Stimulated activated CD4-positive, alpha-beta T cell treated with anti-CD3 and anti-CD28 coated beads, Interleukin-1b, Interleukin-23, amount 100 ng/mL, for 24 hours (primary cell): ENCODE measurements around the gene NHS.
A peak's percentile ranks its signal among the peaks of the same experiment; 100 is the strongest.
"Not testable (repeated sequence)": the region's sequence is repeated elsewhere in the genome, so short reads cannot be mapped to it uniquely, and the experiment has no call there.

ENCODE experiments used
- DNase-seq, 4 experiments: peaks; one replicate each; pipeline ENCODE4 v3.0.0-alpha.2; 2020; ENCODE audit warnings: low read depth in 4 of 4, low spot score in 1 of 4

NHS gene

DNA sequence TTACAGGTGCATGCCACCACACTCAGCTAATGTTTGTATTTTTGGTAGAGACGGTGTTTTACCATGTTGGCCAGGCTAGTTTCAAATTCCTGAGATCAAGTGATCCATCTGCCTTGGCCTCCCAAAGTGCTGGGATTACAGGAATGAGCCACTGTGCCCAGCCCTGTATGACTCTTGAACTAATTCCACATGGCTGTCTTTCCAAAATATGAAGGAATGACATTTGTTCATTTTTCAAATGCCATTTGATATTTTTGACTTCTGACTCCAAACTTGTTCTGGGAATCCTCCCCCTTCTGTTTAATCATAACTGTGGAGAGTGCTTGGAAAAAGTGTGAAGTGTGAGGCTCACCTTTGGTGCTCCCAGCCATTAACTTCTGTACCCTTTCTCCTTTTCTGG is 119.2 kb downstream of the NHS start:
- no peak for DNase-seq

DNA sequence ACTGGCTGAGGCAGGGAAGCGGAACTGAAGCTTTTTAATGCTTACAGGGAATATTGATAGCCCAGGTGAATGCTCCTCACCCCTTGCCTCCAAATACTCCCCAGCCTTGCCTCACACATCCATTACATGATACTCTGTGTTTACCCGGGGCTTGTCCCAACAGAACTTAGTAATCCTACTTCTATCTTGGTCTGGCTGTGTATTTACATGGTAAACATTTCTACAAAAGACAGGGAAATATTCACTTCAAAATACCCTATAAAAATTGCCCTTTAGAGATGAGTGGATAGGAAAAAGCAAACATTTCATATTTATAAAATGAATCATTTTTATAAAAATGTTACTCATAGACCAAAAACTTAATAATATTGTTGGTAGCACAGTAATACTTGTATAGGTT is 120.1 kb downstream of the NHS start:
- DNase-seq: no peak

DNA sequence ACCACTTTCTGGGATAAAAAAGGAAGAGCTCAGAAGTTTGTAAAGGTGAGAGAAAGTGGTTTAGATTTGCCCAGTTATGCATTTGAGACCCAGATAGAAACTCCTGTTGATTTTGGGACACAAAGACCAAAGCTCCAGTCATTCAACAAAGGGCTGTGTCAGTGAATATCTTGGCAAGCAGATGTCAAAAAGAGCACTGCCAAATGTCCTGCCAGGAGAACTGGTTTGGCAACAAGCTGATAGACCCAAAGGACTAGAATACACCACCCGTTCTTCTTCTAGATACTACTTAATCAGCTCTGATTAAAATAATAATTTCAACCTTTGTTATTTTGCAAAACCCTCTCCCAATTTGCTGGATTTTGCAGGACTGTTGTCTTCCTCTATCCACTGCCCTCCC is 121.4 kb downstream of the NHS start:
- no peak for DNase-seq

DNA sequence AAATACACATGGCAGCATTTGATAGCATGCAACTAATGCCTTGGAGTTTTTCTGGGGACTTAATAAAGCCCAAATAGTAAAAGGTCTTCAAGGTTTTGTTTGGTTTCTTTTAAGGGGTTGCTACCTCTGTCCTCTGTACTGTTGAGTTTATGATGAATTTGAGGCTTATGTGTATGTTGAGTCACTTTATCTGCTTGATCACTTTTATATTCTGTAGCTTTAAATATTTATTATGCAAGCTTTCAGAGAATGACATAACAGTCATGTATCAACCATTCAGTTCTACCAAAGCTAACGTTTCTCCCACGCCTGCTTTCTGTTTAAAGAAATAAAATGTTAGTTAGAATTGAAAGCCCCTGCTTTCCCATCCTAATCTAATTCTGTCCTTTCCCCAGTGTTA is 122.2 kb downstream of the NHS start:
- no peak for DNase-seq

DNA sequence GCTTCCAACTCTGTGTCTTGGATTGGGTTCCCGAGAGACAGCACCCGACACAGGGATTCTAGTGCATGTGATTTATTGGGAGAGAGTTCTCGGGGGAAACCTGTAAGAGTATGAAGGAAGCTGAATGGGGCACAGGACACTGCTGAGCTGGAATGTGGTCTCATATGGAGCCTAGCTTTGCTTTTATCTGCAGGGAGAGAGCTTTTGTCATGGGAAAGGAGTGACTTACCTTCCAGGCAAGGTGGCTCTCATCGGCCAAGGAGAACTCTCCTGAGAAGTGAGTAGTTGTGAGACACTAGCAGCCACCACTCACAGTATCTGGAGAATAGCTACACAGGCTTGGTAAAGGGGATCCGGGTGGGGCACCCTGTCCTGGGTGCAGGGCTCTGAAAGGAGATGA is 124.5 kb downstream of the NHS start:
- DNase-seq: no peak

DNA sequence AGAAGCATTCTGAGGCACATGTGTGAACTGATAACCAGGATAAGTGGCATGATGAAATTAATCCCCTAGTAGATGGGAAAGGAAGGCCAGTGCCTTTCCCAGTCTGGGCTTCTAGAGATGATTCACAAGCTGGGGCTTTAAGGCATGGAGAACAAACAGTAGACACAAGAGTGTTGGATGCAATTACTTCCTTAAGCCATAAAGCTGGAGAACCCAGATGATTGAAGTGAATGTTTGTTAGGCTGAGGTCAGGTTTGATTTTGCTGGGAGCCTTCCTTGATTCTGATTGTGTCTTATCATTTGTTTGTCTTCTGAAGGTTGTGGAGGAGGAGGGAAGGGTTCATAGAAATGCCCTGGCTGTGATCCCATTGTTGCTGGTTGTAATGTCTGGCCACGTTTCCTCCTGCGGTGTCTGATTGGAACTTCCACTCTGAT is 125.2 kb downstream of the NHS start:
- DNase-seq: no peak

DNA sequence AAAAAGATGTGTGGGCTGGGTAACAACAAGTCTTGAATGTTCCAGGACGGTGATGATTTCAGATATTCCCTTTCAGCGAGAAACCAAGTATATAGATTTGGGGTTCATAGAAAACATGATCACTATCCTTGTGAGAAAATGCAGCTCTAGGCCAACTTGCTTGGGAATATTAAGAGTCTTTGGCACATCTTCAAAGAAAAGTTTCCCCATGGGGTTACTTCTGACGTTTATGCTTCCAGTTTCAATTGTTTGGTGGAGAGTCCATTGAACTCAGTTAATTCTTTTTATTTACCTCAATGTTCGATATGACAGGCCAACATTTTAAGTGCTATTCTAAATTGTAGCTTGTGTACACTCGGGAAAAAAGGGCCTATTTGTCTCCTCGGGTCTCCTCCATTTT is 126.7 kb downstream of the NHS start:
- no peak for DNase-seq

DNA sequence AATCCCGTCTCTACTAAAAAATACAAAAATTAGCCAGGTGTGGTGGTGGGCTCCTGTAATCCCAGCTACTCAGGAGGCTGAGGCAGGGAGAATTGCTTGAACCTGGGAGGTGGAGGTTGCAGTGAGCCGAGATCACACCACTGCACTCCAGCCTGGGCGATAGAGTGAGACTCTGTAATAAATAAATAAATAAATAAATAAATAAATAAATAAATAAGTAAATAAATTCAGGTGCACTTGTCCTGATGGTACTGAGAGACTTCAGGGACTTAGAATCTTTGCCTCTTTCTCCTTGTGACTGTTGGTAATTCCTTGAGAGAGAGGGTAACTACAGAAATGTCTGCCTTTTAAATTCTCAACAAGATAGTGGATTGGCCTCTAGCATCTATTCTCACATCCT is 131.4 kb downstream of the NHS start:
- DNase-seq: not testable (repeated sequence)

DNA sequence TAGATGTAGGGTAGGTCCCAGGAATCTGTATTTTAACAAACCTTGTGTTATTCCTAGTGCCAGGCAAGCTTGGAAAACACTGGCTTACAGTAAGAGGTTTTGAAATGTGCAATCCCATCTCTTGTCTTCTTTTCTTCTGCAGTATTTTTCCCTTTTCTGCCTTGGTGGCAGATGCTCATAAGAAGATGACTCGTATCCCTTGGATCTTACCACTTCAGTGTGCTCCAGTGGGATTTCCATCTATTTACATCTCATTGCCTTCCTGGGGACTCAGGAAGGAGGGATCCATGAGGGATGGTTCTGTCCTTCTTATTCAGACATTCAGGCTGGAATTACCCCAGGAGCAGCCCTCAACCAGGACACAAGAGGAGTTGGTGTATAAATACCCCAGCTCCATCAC is 136.6 kb downstream of the NHS start:
- DNase-seq: no peak

DNA sequence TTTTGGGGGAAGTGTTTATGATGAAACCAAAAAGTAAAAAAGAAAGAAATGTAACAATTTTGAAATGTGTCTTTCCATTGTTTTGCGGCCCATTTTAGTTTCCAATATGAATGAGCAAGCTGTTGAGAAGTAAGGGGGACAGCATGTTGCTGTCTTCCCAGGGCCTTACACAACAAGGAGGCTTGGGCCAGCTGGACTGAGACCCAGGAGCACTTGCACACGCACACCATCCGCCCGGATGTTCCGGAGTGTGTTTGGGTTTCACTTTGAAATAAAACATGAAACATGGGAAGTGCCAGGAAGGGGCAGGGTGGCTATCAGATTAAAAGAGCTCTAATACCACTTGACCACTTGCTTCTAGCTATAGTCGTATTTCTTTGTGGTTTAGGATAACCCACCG is 144.4 kb downstream of the NHS start:
- DNase-seq: no peak

DNA sequence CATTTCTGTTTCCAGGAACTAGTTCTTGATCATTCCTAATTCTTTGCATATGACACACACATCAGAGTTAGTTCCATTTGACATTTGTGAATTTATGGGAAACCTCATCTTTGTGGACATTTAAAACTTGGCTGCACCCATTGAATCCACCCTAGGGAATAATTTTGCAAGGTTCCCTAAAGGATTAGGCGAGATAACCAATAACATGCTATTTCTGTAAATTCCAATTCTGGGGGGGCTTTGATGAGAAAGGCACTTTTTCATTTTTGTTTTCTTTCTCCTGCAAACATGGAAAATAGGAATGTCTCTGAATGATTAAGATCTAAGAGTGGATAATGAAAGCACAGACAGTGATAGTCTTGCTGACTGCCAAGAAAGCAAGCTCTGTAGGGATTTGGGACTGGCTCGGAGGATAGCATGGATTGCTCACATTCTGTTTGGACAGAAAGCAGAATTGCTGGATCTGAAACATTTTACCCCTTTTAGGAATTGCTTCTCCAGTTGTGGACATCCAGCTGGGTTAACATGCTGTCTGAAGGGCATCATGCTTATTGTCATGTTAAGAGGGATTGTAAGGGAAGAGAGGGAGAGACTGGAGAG is 145.1 kb downstream of the NHS start:
- no peak for DNase-seq

DNA sequence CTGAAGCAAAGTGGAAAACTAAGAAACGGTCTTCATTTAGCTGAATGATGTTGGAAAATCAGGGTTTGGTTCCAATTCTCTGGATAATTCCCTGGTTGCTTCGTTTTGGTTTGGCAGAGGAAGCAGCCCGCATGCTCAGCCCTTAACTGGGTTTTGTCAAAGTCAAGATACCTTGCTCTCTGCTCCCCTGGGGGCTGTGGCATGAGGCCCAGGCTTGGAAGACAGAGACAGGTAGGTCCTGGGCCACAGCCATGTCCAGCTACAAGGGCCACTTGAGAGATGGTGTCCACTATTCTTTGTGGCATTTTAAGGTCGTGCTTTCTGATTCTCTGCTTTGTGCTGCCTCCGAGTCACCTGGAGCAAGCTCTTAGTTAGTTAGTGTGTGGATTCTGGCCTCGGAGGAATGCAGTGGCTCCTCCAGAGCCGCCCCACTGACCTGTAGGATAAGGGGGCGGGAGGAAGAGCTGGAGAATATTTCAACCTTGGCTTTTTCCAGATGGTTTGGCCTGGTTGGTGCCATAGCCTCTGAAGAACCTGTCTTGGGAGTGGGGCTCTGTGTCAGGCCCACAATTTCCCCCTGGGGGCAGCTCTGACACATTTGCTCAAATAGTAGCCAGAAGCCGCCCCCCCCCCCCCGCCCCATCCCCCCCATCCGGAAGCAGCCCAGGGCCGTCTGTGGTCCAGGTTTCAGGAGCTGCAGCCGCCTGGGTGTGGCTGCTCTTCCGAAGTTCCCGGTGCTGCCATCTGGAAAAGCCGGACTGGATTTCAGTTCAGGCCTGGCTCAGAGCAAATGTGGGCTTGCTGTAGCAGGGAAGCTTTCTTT is 147.1 kb downstream of the NHS start:
- DNase-seq: no peak

DNA sequence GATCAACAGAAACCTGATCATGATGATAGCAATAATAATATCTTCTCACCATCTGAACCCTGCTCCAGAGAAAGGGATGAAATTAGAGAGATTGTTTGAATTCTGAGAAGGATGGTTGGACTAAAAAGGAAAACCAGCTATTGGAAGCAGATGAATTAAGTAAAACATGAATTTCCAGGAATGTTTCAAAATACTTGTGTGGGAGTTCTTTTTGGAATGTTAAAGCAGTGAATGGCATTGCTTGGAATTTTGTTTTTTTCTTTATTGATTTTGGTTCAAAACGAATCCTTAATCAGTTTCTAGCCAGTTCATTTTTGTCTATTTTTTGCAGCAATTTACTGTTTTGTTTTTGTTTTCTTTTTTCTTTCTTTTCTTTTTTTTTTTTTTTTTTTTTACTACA is 150.3 kb downstream of the NHS start:
- no peak for DNase-seq

DNA sequence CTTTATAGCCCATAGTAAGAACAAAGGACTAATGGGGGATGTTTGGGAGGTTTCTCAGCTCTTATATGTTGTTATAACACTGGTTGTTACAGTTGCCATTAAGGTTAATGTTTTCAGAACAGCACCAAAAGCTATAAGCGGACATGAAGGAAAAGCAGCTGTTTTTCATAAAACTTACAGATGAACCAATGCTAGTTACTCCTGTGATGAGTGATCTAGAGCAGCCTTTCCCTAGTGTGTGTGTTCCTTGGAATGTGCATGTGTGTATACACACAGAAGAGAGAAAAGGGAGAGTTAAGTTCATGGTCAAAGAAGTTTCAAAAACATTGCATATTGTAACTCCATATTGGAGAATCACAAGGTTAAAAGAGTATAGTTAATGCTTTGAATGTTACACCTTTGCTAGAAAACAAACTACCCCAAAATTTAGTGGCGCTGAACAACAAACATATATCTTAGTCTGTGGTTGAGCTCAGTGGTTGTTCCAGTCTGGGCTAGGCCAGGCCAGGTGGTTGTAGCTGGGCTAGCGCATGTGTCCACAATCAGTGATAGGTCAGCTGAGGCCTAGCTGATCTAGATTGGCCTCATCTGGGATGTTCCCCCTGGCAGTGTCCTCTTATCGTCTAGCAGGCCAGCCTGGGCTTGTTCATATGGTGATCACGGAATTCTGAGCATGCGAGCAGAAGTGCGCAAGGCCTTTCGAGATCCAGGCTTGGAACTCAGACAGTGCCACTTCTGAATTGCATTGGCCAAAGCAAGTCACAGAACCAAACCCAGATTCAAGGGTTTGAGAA is 151.0 kb downstream of the NHS start:
- no peak for DNase-seq

DNA sequence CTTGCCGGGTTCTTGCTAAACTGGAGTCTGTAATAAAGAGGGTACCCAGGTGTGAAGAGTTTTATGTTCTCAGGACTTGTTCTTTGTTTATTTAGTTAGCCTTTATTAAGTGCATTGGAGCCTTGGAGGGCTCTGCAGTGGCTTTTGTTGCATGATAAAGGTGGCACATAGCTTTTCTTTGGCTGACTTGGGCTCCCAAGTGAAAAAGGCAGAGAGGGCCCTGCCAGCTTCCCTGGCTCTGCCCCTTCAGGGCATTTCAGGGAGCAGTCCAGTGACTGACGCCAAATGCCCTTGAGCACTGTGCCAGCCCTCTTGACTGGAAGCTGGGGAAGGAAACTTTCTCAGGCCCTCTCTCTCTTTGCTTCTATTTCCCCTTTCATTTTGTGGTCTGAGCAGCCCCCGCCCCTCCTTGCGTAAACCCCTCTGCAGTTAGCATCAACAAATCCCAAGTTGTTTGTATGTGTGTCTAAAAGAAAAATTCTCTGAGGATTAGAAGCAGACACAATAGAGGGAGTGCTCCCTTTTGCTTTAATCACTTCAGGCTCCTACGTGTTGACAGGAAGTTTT is 152.2 kb downstream of the NHS start:
- DNase-seq: no peak

DNA sequence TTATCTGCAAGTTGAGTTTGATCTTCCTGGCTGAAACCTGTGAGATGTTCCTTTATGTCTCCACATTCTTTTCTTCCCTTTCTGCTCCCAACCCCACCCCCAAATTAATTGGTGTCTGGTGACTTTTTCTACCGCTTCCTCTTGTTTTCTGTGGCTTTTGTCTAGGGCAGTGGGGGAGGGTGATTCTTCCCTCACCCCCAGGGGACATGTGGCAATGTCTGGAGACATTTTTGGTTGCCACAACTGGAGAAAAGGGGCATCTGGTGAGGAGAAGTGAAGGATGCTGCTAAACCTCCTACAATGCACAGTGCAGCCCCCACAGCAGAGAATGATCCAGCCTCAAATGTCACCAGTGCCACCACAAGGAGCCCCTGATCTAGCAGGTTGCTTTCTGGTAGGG is 152.9 kb downstream of the NHS start:
- no peak for DNase-seq

DNA sequence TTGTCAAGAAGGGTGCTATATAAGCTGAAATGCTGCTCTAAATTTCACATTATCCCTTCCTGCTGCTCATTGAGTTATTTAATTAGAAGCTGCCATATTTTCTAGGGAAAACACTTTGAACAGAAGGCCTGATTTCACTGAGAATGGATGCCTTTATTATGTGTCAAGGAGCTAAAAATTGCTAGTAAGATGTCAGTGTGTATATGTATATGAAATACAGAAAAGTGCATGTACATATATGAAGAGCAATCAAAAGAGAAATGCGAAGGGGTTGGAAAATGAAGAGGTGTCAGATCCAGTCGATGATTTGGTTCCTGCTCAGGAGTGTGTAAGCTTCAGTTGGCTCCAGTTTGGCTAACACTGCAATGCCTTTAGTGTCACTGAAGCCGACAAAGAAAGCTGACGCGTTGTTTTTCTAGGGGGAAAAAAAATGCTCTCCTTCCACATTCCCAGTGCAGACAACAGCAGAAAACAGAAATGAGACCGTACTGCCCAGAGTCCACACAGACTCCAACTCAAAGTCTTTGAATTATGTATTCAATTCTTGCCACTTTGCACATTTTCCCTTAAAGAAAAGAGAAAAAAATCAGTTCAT is 154.2 kb downstream of the NHS start:
- DNase-seq: no peak

DNA sequence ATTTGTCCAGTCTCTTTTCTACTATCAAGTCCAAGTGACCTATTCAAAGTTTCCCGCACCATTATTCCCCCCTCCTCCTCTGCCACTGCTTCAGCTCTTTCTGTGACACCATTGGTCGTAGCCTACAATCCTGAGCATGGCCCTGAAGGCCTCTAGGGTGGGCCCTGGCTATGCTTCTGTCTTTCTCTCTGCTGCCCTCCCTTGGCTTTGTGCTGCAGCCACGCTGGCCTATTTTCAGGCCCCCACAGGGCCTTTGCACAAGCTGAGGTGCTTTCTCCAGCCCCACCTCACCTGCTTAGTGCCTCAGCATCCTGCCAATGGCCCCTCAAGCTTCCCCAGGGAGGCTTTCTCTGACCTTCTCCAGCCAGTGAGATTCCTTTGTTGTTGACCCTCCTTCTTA is 156.5 kb downstream of the NHS start:
- no peak for DNase-seq

DNA sequence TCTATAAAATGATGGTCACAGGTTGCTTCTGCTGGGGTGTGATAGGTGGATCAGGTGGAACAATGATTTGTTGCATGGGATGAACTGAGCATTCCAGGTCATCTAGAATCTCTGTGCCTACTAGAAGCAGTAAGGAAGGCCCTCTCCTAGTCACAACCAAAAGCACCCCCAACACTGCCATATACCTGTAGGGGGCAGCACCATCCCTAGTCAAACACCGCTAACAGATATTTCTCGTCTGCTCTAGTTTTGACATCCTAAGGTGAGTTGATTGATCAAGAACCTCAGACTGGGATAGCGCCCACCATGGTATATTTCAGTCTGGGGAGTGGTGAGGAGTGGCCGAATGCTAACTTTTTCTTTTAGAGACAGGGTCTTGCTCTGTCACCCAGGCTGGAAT is 160.2 kb downstream of the NHS start:
- DNase-seq: peak in 3 of 4 experiments; percentile 7 to 15 (median 11)

DNA sequence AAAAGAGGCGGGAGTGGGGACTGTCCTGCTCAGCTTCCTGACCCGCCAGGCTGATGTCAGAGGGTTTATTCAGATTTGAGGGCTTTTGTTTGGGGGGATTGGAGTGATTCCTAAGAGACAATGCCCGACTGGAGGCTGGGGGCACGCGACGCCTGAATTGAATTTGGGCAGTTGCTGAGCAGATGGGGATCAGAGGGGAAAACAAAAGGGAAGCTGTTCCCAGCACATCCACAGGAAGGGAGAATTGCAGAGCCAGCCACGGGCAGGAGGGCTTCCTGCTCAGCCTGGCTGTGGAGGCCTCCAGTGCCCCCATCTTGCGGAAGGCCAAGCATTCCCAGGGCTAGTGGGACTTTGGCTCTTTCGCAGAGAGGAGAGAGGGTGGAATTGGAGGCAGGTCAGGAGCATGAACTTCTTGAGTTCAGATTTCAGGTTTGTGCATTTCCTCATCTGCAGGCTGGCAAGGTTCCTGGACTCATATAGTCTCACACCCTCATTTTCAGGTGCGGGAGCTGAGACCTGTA is 162.8 kb downstream of the NHS start:
- DNase-seq: no peak

DNA sequence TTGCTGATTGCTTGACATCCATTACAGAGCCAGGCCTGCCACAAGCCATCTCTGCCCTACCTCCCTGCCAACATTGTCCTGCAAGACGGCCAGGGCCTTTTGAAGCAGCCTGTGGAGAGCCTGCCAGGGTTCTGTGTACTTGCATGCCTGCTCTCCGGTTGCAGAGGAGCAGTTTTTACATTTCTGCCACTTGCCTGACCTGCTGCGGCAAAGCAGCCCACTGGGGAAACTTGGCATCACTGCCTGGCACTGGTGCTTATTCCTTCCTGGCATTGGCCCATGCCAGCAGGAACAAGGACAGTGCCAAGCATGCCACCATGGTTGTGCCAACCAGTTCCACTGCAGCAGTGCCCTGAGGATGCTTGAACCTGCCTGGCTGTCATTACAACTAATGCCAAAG is 167.1 kb downstream of the NHS start:
- DNase-seq: no peak
